Ishikawa (cell line): ENCODE data around the gene CYP39A1.

Source experiments
- CEBPB ChIP-seq: IDR thresholded peaks from 2 replicates; pipeline ENCODE4 v1.6.1; 2012
- CREB1 ChIP-seq: IDR thresholded peaks from 2 replicates; pipeline ENCODE4 v1.6.1; 2012; ENCODE audit warnings: low read depth
- EGR1 ChIP-seq: IDR thresholded peaks from 2 replicates; pipeline ENCODE4 v1.6.1; 2012
- EP300 ChIP-seq: IDR thresholded peaks from 2 replicates; pipeline ENCODE4 v1.6.1; 2012; ENCODE audit warnings: borderline replicate concordance
- FOXM1 ChIP-seq: IDR thresholded peaks from 2 replicates; pipeline ENCODE4 v1.6.1; 2012; ENCODE audit warnings: low read depth, borderline replicate concordance
- MAX ChIP-seq: IDR thresholded peaks from 2 replicates; pipeline ENCODE4 v1.6.1; 2012
- NFIC ChIP-seq: IDR thresholded peaks from 2 replicates; pipeline ENCODE4 v1.6.1; 2012
- RAD21 ChIP-seq: IDR thresholded peaks from 2 replicates; pipeline ENCODE4 v1.6.1; 2012; ENCODE audit warnings: low read depth
- TAF1 ChIP-seq: IDR thresholded peaks from 2 replicates; pipeline ENCODE4 v1.6.1; 2012; ENCODE audit warnings: low read depth, mild to moderate bottlenecking
- TCF12 ChIP-seq: IDR thresholded peaks from 2 replicates; pipeline ENCODE4 v1.6.1; 2012; ENCODE audit warnings: low read depth
- TEAD4 ChIP-seq: IDR thresholded peaks from 2 replicates; pipeline ENCODE4 v1.6.1; 2012
- YY1 ChIP-seq: IDR thresholded peaks from 2 replicates; pipeline ENCODE4 v1.6.1; 2012; ENCODE audit warnings: low read depth
- ZBTB7A ChIP-seq: IDR thresholded peaks from 2 replicates; pipeline ENCODE4 v1.6.1; 2012; ENCODE audit warnings: low read depth
- TF ChIP-seq, protein P1 (sequence below): IDR thresholded peaks from 2 replicates; pipeline ENCODE4 v1.6.1; 2012
- TF ChIP-seq, protein P2 (sequence below): IDR thresholded peaks from 2 replicates; pipeline ENCODE4 v1.6.1; 2012; ENCODE audit warnings: low read depth, mild to moderate bottlenecking

CYP39A1 gene

DNA sequence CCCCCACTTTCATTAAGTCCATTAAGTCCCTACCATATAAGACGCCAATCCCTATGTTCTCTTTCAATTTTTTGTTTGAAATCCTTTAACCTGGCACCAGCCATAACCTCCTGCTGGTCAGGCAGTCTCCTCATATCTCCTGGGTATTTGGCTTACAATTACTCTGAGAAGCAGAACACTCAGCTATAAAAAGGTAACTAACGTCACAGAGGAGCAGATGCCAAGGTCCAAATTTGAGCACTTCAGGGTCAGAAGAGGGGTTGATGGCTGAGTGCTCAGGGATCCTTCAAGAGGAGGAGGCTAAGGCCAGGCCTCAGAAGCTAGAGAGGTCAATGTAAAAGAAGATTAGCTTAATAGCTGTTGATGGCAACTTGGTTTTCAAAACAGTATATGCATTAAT lies 139.1 kb downstream of the CYP39A1 start:
- TF ChIP-seq FOXM1 (no peak), MAX (no peak), CREB1 (no peak), EP300 (no peak), EGR1 (no peak), RAD21 (no peak), TEAD4 (no peak), CEBPB (no peak), ZBTB7A (no peak), NFIC (no peak), TCF12 (no peak), YY1 (no peak), TAF1 (no peak)
- TF ChIP-seq, protein P1, sequence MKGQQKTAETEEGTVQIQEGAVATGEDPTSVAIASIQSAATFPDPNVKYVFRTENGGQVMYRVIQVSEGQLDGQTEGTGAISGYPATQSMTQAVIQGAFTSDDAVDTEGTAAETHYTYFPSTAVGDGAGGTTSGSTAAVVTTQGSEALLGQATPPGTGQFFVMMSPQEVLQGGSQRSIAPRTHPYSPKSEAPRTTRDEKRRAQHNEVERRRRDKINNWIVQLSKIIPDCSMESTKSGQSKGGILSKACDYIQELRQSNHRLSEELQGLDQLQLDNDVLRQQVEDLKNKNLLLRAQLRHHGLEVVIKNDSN = no peak
- TF ChIP-seq, protein P2, sequence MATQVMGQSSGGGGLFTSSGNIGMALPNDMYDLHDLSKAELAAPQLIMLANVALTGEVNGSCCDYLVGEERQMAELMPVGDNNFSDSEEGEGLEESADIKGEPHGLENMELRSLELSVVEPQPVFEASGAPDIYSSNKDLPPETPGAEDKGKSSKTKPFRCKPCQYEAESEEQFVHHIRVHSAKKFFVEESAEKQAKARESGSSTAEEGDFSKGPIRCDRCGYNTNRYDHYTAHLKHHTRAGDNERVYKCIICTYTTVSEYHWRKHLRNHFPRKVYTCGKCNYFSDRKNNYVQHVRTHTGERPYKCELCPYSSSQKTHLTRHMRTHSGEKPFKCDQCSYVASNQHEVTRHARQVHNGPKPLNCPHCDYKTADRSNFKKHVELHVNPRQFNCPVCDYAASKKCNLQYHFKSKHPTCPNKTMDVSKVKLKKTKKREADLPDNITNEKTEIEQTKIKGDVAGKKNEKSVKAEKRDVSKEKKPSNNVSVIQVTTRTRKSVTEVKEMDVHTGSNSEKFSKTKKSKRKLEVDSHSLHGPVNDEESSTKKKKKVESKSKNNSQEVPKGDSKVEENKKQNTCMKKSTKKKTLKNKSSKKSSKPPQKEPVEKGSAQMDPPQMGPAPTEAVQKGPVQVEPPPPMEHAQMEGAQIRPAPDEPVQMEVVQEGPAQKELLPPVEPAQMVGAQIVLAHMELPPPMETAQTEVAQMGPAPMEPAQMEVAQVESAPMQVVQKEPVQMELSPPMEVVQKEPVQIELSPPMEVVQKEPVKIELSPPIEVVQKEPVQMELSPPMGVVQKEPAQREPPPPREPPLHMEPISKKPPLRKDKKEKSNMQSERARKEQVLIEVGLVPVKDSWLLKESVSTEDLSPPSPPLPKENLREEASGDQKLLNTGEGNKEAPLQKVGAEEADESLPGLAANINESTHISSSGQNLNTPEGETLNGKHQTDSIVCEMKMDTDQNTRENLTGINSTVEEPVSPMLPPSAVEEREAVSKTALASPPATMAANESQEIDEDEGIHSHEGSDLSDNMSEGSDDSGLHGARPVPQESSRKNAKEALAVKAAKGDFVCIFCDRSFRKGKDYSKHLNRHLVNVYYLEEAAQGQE = no peak

GRCh38 chr6:46511320-46511719 lies 141.3 kb downstream of the CYP39A1 start:
- TF ChIP-seq EP300 (no peak), MAX (no peak), FOXM1 (no peak), RAD21 (no peak), NFIC (no peak), CEBPB (no peak), EGR1 (no peak), CREB1 (no peak), YY1 (no peak)
- TF ChIP-seq, protein P1 = no peak

DNA sequence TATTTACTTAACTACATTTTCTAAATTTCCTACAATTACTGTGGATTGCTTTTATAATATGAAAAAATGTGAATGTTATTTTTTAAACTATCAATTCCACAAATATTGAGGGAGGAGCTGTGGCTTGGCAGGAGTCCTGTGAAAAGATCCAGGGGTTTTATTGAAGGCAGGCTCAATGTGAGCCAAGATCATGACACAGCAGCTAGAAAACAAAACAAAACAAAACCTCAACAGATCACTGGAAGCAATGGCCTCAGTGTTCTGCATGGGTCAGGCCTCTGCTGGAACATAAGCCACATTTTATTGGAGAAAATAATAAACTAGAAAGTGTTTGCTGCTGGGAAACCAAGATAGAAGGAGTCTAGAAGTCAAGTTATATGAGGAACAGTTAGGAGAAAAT lies 142.0 kb downstream of the CYP39A1 start:
- TF ChIP-seq TAF1 = no peak
- no peak for TF ChIP-seq EP300
- TF ChIP-seq, protein P2 = no peak
- no peak for TF ChIP-seq FOXM1
- TF ChIP-seq ZBTB7A = no peak
- TF ChIP-seq RAD21 = no peak
- no peak for TF ChIP-seq CREB1
- TF ChIP-seq, protein P1 = no peak
- TF ChIP-seq NFIC = no peak
- no peak for TF ChIP-seq YY1
- TF ChIP-seq TEAD4 = no peak
- no peak for TF ChIP-seq EGR1
- no peak for TF ChIP-seq TCF12
- TF ChIP-seq CEBPB = no peak
- no peak for TF ChIP-seq MAX

DNA sequence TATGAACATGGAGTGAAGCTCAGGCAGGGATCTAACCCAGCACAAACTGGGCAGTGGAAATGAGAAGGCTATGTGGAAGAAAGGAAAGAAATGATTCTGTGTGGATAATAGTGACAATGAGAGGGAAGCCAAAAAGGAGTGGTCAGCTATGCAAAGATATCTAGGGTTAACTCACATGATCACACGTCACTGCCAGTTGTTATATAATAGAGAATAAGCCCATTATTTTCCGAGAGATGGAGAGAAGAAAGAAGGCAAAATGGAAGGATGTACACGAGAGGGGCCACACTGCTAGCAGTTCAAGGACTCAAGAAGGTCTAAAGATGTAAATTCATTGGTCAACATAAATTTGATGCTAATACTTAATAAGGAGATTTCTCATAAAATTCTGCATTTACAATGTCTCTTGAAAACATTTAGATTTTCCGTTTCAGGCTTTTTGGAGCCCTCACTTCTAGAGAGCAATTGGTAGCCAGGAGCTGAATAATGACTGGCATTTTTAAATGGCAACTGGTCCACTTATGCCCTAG lies 142.6 kb downstream of the CYP39A1 start:
- TF ChIP-seq MAX (no peak), ZBTB7A (no peak), TCF12 (no peak), TEAD4 (no peak), CREB1 (no peak), NFIC (no peak), TAF1 (no peak), RAD21 (no peak), CEBPB (no peak), EGR1 (no peak), FOXM1 (no peak)
- TF ChIP-seq, protein P1 = no peak
- TF ChIP-seq, protein P2 = no peak
